PC-3 (cell line): ENCODE measurements around the gene DCLK1. TPM values are rescaled to one million over a fixed set of nuclear protein-coding genes. Genes with fewer than 3 reads are reported as not detected.
A peak's percentile ranks its signal among the peaks of the same experiment; 100 is the strongest.

Source experiments
- ATAC-seq: fragments of 200-7000 bp; cut with Tn5 transposase; 2 replicates; pipeline ENCODE4 v1.9.1; 2020; ENCODE audit warnings: mild to moderate bottlenecking, moderate library complexity
- BruUV-seq: library from RNA; stranded (reverse); fragments of 400-500 nt; replicated peaks from 2 replicates; lab custom pipeline; 2021; lab: Mats Ljungman, UMichigan
- CTCF ChIA-PET: fragments of 300-600 bp; sonication (Branson Sonifier 250); formaldehyde crosslinking; loops from one replicate; lab custom pipeline; 2022; ENCODE audit warnings: antibody characterized with exemption; lab: Charles Lee
- POLR2A ChIA-PET: fragments of 300-600 bp; sonication (Branson Sonifier 250); formaldehyde crosslinking; loops from one replicate; lab custom pipeline; 2022; ENCODE audit warnings: antibody characterized with exemption; ENCODE audit not compliant: unreplicated experiment; lab: Charles Lee
- DNase-seq: peaks from one replicate; pipeline ENCODE4 v3.0.0-alpha.2; 2015
- H2AFZ ChIP-seq: fragments of 300-600 bp; sonication (generic); 2 replicates; pipeline ENCODE4 v1.6.0; 2016; ENCODE audit warnings: antibody characterized with exemption, low read length
- H3F3A ChIP-seq: fragments of 300-600 bp; sonication (generic); one replicate; pipeline ENCODE4 v1.6.0; 2017; ENCODE audit warnings: antibody characterized with exemption, low read length, control low read depth, mild to moderate bottlenecking; ENCODE audit not compliant: unreplicated experiment
- H3K27ac ChIP-seq: fragments of 300-600 bp; sonication (generic); 2 replicates; pipeline ENCODE4 v1.5.1; 2016; ENCODE audit warnings: mild to moderate bottlenecking, low read length
- H3K27me3 ChIP-seq: fragments of 300-600 bp; sonication (generic); 2 replicates; pipeline ENCODE4 v1.6.1; 2016; ENCODE audit warnings: low read length, mixed read lengths
- H3K36me3 ChIP-seq: fragments of 300-600 bp; sonication (generic); 2 replicates; pipeline ENCODE4 v1.6.1; 2016; ENCODE audit warnings: low read depth, mixed run types, low read length, mixed read lengths
- H3K4me1 ChIP-seq: fragments of 300-600 bp; sonication (generic); 2 replicates; pipeline ENCODE4 v1.5.1; 2016; ENCODE audit warnings: low read length; ENCODE audit not compliant: insufficient read depth
- H3K4me2 ChIP-seq: fragments of 300-600 bp; sonication (generic); 2 replicates; pipeline ENCODE4 v1.6.0; 2016; ENCODE audit warnings: low read length
- H3K4me3 ChIP-seq: fragments of 300-600 bp; sonication (generic); 2 replicates; pipeline ENCODE4 v1.5.1; 2016; ENCODE audit warnings: mild to moderate bottlenecking, low read length, mixed read lengths
- H3K79me2 ChIP-seq: fragments of 300-600 bp; sonication (generic); 2 replicates; pipeline ENCODE4 v1.6.1; 2017; ENCODE audit warnings: low read length, mixed read lengths
- H3K9ac ChIP-seq: fragments of 300-600 bp; sonication (generic); 2 replicates; pipeline ENCODE4 v1.6.0; 2016; ENCODE audit warnings: mild to moderate bottlenecking, low read length
- H3K9me2 ChIP-seq: fragments of 300-600 bp; sonication (generic); replicated peaks from 2 replicates; pipeline ENCODE4 v1.6.1; 2016; ENCODE audit warnings: mixed run types, low read length, mixed read lengths
- H3K9me3 ChIP-seq: fragments of 300-600 bp; sonication (generic); 2 replicates; pipeline ENCODE4 v1.6.1; 2016; ENCODE audit warnings: low read length, mixed read lengths
- H4K20me1 ChIP-seq: fragments of 300-600 bp; sonication (generic); 2 replicates; pipeline ENCODE4 v1.6.1; 2016; ENCODE audit warnings: low read length, mixed read lengths
- EZH2 ChIP-seq: fragments of 300-600 bp; sonication (generic); IDR thresholded peaks from one replicate; pipeline ENCODE4 v1.6.1; 2017; ENCODE audit warnings: antibody characterized with exemption, mild to moderate bottlenecking, low read length; ENCODE audit not compliant: unreplicated experiment
- EZH2phosphoT487 ChIP-seq: fragments of 300-600 bp; sonication (generic); IDR thresholded peaks from 2 replicates; pipeline ENCODE4 v1.6.1; 2018; ENCODE audit warnings: mild to moderate bottlenecking, antibody characterized with exemption, low read length, borderline replicate concordance
- intact Hi-C: fragments of 100-400 bp; cut with micrococcal nuclease; formaldehyde crosslinking; loops from 2 replicates; pipeline ENCODE4 v1.9.0; 2023
- total RNA-seq: library from RNA; depleted of rRNA; stranded (reverse); fragments of >200 nt; gene quantifications from 2 replicates; pipeline ENCODE4 v1.2.3, GENCODE V29; 2014
- TF ChIP-seq, protein P1 (sequence below): fragments of 300-600 bp; sonication (generic); conservative IDR thresholded peaks from 2 replicates; pipeline ENCODE4 v1.5.1; 2017; ENCODE audit warnings: antibody characterized with exemption, low read depth, mild to moderate bottlenecking, low read length

DCLK1 gene
- total RNA-seq, 1 experiment from 2014 or later, result not detected

DNA sequence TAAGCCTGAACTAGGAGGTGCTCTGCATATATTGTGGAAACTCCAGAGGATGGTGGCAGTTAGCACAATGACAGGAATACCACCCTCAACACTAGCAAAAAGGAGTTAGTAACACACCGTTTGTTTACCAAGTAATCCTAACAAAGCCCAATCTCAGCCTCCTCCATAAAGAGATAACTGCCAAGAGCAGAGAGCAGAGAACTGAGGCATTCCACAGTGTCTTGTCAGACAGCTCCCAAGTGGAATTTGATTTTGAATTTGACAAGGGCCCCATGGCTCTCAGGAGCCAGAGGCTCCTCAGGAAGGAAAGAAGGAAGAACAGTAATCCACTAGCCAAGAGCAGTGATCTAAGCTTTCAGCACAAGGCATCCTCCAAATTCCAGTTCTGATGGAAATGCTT lies 298.6 kb downstream of the DCLK1 start:
- no peaks in the 10 kb centered on the region for H3F3A ChIP-seq
- H3K79me2 ChIP-seq, result no peaks in the 10 kb centered on the region
- no peak overlapping the region for H3K4me2 ChIP-seq
- H3K27ac ChIP-seq, result no peak overlapping the region
- no peaks in the 10 kb centered on the region for H3K4me1 ChIP-seq
- no peak overlapping the region for H3K4me3 ChIP-seq
- no peaks in the 10 kb centered on the region for H3K9me2 ChIP-seq
- no peak for TF ChIP-seq EZH2
- no peak for TF ChIP-seq EZH2phosphoT487
- H3K36me3 ChIP-seq, result no peaks in the 10 kb centered on the region
- H3K9me3 ChIP-seq, result no peaks in the 10 kb centered on the region
- H4K20me1 ChIP-seq, result no peaks in the 10 kb centered on the region
- ChIA-PET POLR2A (no interaction called here), CTCF (no interaction called here)
- ATAC-seq (no peak), DNase-seq (no peak)
- H2AFZ ChIP-seq, result no peak overlapping the region
- intact Hi-C loops, result no loop called here
- H3K27me3 ChIP-seq, result no peaks in the 10 kb centered on the region
- no peak overlapping the region for H3K9ac ChIP-seq
- BruUV-seq, result no TSS peak

DNA sequence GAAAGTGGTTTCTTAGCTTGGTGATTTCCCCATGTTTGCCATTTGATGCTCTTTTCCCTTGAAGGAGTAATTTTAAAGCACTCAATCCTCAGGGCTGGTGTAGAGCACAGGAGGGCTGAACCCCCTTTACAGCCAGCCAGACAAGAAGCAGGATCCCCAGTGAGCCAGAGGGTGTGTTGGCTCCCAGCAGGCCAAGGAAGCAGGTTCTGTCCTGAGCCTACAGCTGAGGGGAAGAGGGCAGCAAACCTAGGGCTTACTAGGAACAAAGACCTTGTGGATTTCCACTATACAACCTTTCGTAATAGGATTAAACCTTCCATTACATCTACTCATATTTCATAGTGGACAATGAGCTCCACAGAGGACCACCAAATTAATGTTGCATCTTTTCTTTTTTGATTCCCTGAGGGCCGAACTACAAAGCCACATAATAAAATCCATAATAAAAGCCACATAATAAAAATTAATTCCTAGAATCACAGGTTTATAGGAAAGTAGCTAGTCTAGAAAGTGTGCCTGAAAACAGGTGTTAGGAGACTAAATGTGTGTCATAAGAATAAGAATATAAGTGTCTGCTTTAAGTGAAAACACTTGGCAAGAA lies 300.2 kb downstream of the DCLK1 start:
- H3K9me3 ChIP-seq, result no peaks in the 10 kb centered on the region
- H3K9me2 ChIP-seq, result no peaks in the 10 kb centered on the region
- no peak overlapping the region for H3K4me2 ChIP-seq
- no peak overlapping the region for H3K4me3 ChIP-seq
- POLR2A ChIA-PET, result no interaction called here
- intact Hi-C loops, result no loop called here
- no peaks in the 10 kb centered on the region for H3F3A ChIP-seq
- no peak overlapping the region for H2AFZ ChIP-seq
- DNase-seq, result no peak
- no peaks in the 10 kb centered on the region for H3K36me3 ChIP-seq
- H3K9ac ChIP-seq, result no peak overlapping the region
- TF ChIP-seq EZH2phosphoT487 (no peak), EZH2 (no peak)
- TF ChIP-seq, protein P1, sequence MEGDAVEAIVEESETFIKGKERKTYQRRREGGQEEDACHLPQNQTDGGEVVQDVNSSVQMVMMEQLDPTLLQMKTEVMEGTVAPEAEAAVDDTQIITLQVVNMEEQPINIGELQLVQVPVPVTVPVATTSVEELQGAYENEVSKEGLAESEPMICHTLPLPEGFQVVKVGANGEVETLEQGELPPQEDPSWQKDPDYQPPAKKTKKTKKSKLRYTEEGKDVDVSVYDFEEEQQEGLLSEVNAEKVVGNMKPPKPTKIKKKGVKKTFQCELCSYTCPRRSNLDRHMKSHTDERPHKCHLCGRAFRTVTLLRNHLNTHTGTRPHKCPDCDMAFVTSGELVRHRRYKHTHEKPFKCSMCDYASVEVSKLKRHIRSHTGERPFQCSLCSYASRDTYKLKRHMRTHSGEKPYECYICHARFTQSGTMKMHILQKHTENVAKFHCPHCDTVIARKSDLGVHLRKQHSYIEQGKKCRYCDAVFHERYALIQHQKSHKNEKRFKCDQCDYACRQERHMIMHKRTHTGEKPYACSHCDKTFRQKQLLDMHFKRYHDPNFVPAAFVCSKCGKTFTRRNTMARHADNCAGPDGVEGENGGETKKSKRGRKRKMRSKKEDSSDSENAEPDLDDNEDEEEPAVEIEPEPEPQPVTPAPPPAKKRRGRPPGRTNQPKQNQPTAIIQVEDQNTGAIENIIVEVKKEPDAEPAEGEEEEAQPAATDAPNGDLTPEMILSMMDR, result no peak
- no peaks in the 10 kb centered on the region for H4K20me1 ChIP-seq
- no TSS peak for BruUV-seq
- no peaks in the 10 kb centered on the region for H3K27me3 ChIP-seq
- no peak overlapping the region for H3K27ac ChIP-seq
- H3K79me2 ChIP-seq, result no peaks in the 10 kb centered on the region
- CTCF ChIA-PET, result interaction anchor here (0.6 kb wide), 1 partner anchor 148 kb away, joined by 3 read pairs; no protein-coding TSS in a partner anchor
- H3K4me1 ChIP-seq, result no peaks in the 10 kb centered on the region
- no peak for ATAC-seq

DNA sequence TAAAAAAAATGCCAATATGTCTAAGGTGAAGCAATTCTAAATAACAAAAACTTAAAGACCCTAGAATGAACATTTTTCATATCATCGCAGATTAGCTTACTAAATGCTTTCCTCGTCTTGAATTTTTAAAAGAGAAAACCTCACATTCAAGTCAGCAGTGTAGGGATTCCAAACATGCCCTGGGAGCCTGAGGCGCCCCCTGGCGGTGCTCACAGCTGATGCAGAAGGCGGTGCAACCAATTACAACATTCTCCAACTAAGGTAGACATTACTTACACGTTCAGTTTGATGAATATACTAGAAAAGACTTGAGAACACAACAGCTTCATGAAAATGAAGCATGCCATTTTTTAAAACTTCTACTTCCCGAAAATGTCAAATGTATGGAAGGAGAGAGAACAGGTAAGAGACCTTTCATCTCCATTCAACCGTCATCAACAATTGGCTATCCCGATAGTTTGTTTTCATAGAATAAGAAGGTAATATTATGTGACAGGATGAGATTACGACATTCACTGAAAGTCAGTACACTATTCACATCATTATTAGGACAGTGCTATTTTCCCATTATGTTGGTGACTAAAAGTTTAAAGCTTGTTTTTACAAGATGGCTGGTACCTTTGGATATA lies 304.4 kb downstream of the DCLK1 start:
- TF ChIP-seq EZH2, result no peak
- TF ChIP-seq, protein P1, result peak; percentile 57
- no peak for ATAC-seq
- Histone ChIP-seq H3K27me3 (no peaks in the 10 kb centered on the region), H3K9me3 (no peaks in the 10 kb centered on the region), H3F3A (no peaks in the 10 kb centered on the region), H3K79me2 (no peaks in the 10 kb centered on the region), H3K4me3 (no peak overlapping the region), H3K4me1 (no peaks in the 10 kb centered on the region), H4K20me1 (no peaks in the 10 kb centered on the region), H3K9ac (no peak overlapping the region), H3K27ac (no peak overlapping the region), H3K9me2 (no peaks in the 10 kb centered on the region), H3K4me2 (no peak overlapping the region), H3K36me3 (no peaks in the 10 kb centered on the region), H2AFZ (no peak overlapping the region)
- no TSS peak for BruUV-seq
- DNase-seq, result no peak
- intact Hi-C loops, result no loop called here
- CTCF ChIA-PET, result interaction anchor here (0.5 to 0.6 kb wide), 2 partner anchors 21 to 145 kb away, joined by 3 to 5 read pairs; no protein-coding TSS in a partner anchor
- POLR2A ChIA-PET, result no interaction called here
